ENCODE results near the gene CCDC66. TPM values are rescaled to one million over a fixed set of nuclear protein-coding genes. Genes with fewer than 3 reads are reported as not detected.
"Not testable (repeated sequence)": the region's sequence is repeated elsewhere in the genome, so short reads cannot be mapped to it uniquely, and the experiment has no call there.

CCDC66 gene
- total RNA-seq, 1 experiment from 2014 or later: 32.0 TPM

DNA sequence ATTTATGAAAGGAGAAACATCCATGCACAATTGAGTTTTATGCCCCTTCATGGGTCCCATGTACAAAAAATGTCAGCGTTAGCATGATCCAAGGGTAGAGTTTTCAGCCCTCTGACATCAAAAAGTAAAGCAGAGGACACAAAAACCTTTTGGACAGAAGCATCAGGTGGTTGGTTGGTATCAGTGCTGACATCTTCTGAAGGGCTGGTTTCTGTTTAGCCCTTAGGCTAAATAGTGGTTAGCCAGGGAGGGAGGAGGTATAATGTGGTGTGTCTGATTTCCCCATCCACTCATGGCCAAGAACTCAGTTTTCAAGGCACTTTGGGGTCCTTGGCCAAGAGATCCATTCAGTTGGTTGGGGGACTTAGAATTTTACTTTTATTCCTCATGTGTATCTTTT lies 16.5 kb downstream of the CCDC66 start:
- H3K9ac ChIP-seq (ENCODE audit: extremely low read depth, insufficient read length, low read length): no peak overlapping the region

DNA sequence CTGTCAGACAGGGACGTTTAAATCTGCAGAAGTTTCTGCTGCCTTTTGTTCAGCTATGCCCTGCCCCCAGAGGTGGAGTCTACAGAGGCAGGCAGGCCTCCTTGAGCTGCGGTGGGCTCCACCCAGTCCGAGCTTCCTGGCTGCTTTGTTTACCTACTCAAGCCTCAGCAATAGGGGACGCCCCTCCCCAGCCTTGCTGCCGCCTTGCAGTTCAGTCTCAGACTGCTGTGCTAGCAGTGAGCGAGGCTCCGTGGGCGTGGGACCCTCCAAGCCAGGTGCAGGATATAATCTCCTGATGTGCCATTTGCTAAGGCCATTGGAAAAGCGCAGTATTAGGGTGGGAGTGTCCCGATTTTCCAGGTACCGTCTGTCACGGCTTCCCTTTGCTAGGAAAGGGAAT lies 25.0 kb downstream of the CCDC66 start:
- H4K20me1 ChIP-seq (ENCODE audit: control insufficient read depth, insufficient read depth, insufficient read length); H3K4me1 Mint-ChIP-seq; H2BK20ac ChIP-seq (ENCODE audit: low read depth, low read length, poor library complexity, severe bottlenecking); H2BK12ac ChIP-seq (ENCODE audit: insufficient read length, low read depth, low read length); DNase-seq; H3K4ac ChIP-seq (ENCODE audit: low read depth, low read length); H4K91ac ChIP-seq (ENCODE audit: insufficient read length, low read depth, low read length); H3K27ac ChIP-seq (ENCODE audit: insufficient read length, low read depth, low read length); H2AFZ ChIP-seq (ENCODE audit: low read length); H3K27me3 Mint-ChIP-seq (ENCODE audit: low read depth); H2BK120ac ChIP-seq (ENCODE audit: low read depth, low read length, poor library complexity, severe bottlenecking); H3K4me1 ChIP-seq (ENCODE audit: insufficient read depth, low read length); H4K8ac ChIP-seq (replicated peaks; ENCODE audit: insufficient read length, low read depth, low read length); H3K4me3 Mint-ChIP-seq; H3K4me2 ChIP-seq (ENCODE audit: insufficient read depth, insufficient read length, low read length); H3T11ph ChIP-seq (ENCODE audit: low read length); H3K56ac ChIP-seq (ENCODE audit: insufficient read length, low read depth, low read length); H3K23ac ChIP-seq (ENCODE audit: insufficient read length, low read depth, low read length); H3K14ac ChIP-seq (ENCODE audit: insufficient read depth, low read length); H4K5ac ChIP-seq (ENCODE audit: insufficient read length, low read depth, low read length); H3K27ac Mint-ChIP-seq; H2BK5ac ChIP-seq (ENCODE audit: insufficient read length, low read length); H3K27me3 ChIP-seq (ENCODE audit: insufficient read depth, low read length); H2BK15ac ChIP-seq (ENCODE audit: low read depth, low read length); H3K79me1 ChIP-seq (ENCODE audit: insufficient read depth, low read depth, low read length, poor library complexity, severe bottlenecking); H3K18ac ChIP-seq (ENCODE audit: insufficient read length, low read depth, low read length); H3K23me2 ChIP-seq (ENCODE audit: insufficient read length, low read depth, low read length, poor library complexity, severe bottlenecking); H3K79me2 ChIP-seq (ENCODE audit: insufficient read depth, low read length); H2AK5ac ChIP-seq (ENCODE audit: insufficient read length, low read length); H3K9ac ChIP-seq (ENCODE audit: extremely low read depth, insufficient read length, low read length): not testable (repeated sequence)
- peaks cover 73 to 80% (median 79%) of the 10 kb centered on the region in 3 experiments for H3K36me3 Mint-ChIP-seq (ENCODE audit: insufficient read depth in 1 of 3, low read depth in 3 of 3)
- WGBS (ENCODE audit: extremely low coverage, insufficient read length, low lambda C conversion rate): no CpG with 5 or more reads among the region's 12 CpGs
- peaks cover 51 to 58% of the 10 kb centered on the region in 2 experiments for H3K9me3 Mint-ChIP-seq
- H3K9me3 ChIP-seq (ENCODE audit: control insufficient read depth, low read depth, low read length): peaks cover 16% of the 10 kb centered on the region

More for the DNA sequence above, 16.5 kb downstream of the CCDC66 start:
- WGBS (ENCODE audit: extremely low coverage, insufficient read length, low lambda C conversion rate): no CpG with 5 or more reads among the region's 1 CpG
- H3K79me2 ChIP-seq (ENCODE audit: insufficient read depth, low read length): no peaks in the 10 kb centered on the region
- H2BK15ac ChIP-seq (ENCODE audit: low read depth, low read length): no peak overlapping the region
- Mint-ChIP-seq H3K9me3 (peaks cover 0 to 12% of the 10 kb centered on the region in 2 experiments; a peak in 4 of 5 replicates), H3K4me3 (no peak overlapping the region), H3K27ac (no peak overlapping the region), H3K27me3 (ENCODE audit: low read depth) (no peaks in the 10 kb centered on the region), H3K36me3 (ENCODE audit: insufficient read depth in 1 of 3, low read depth in 3 of 3) (peaks cover 52 to 72% (median 67%) of the 10 kb centered on the region in 3 experiments), H3K4me1 (no peaks in the 10 kb centered on the region)
- H4K20me1 ChIP-seq (ENCODE audit: control insufficient read depth, insufficient read depth, insufficient read length): no peaks in the 10 kb centered on the region
- H3K27me3 ChIP-seq (ENCODE audit: insufficient read depth, low read length): no peaks in the 10 kb centered on the region
- H3K4me1 ChIP-seq (ENCODE audit: insufficient read depth, low read length): no peaks in the 10 kb centered on the region
- H2BK20ac ChIP-seq (ENCODE audit: low read depth, low read length, poor library complexity, severe bottlenecking): no peak overlapping the region
- H4K5ac ChIP-seq (ENCODE audit: insufficient read length, low read depth, low read length): no peak overlapping the region
- H3K56ac ChIP-seq (ENCODE audit: insufficient read length, low read depth, low read length): no peak overlapping the region
- no peak overlapping the region for H3K14ac ChIP-seq (ENCODE audit: insufficient read depth, low read length)
- H4K8ac ChIP-seq (replicated peaks; ENCODE audit: insufficient read length, low read depth, low read length): no peak overlapping the region
- H2BK120ac ChIP-seq (ENCODE audit: low read depth, low read length, poor library complexity, severe bottlenecking): no peak overlapping the region
- no peak overlapping the region for H2AK5ac ChIP-seq (ENCODE audit: insufficient read length, low read length)
- no peak overlapping the region for H3T11ph ChIP-seq (ENCODE audit: low read length)
- H4K91ac ChIP-seq (ENCODE audit: insufficient read length, low read depth, low read length): no peak overlapping the region
- no peaks in the 10 kb centered on the region for H3K23me2 ChIP-seq (ENCODE audit: insufficient read length, low read depth, low read length, poor library complexity, severe bottlenecking)
- no peak overlapping the region for H2BK5ac ChIP-seq (ENCODE audit: insufficient read length, low read length)
- no peak for DNase-seq
- H3K79me1 ChIP-seq (ENCODE audit: insufficient read depth, low read depth, low read length, poor library complexity, severe bottlenecking): peaks cover 2% of the 10 kb centered on the region
- TF ChIP-seq, protein P1, sequence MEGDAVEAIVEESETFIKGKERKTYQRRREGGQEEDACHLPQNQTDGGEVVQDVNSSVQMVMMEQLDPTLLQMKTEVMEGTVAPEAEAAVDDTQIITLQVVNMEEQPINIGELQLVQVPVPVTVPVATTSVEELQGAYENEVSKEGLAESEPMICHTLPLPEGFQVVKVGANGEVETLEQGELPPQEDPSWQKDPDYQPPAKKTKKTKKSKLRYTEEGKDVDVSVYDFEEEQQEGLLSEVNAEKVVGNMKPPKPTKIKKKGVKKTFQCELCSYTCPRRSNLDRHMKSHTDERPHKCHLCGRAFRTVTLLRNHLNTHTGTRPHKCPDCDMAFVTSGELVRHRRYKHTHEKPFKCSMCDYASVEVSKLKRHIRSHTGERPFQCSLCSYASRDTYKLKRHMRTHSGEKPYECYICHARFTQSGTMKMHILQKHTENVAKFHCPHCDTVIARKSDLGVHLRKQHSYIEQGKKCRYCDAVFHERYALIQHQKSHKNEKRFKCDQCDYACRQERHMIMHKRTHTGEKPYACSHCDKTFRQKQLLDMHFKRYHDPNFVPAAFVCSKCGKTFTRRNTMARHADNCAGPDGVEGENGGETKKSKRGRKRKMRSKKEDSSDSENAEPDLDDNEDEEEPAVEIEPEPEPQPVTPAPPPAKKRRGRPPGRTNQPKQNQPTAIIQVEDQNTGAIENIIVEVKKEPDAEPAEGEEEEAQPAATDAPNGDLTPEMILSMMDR (conservative IDR thresholded peaks at IDR 0.05): no peak
- H3K18ac ChIP-seq (ENCODE audit: insufficient read length, low read depth, low read length): no peak overlapping the region
- H2AFZ ChIP-seq (ENCODE audit: low read length): no peak overlapping the region
- H3K9me3 ChIP-seq (ENCODE audit: control insufficient read depth, low read depth, low read length): no peaks in the 10 kb centered on the region
- no peak overlapping the region for H3K27ac ChIP-seq (ENCODE audit: insufficient read length, low read depth, low read length)
- H3K4me2 ChIP-seq (ENCODE audit: insufficient read depth, insufficient read length, low read length): no peak overlapping the region
- H3K23ac ChIP-seq (ENCODE audit: insufficient read length, low read depth, low read length): no peak overlapping the region
- no peak overlapping the region for H3K4ac ChIP-seq (ENCODE audit: low read depth, low read length)
- H2BK12ac ChIP-seq (ENCODE audit: insufficient read length, low read depth, low read length): no peak overlapping the region

Measured in H9 (cell line).